ENCODE measurements around the gene DVL1.

The DVL1 gene

GRCh38 chr1:1337793-1338147, 11.4 kb downstream of the DVL1 start:
- peaks cover 4% of the 10 kb centered on the region for H3K36me3 ChIP-seq (ENCODE audit: control insufficient read depth, insufficient read depth, low read length)
- no peak overlapping the region for H3K4me3 ChIP-seq (replicated peaks; ENCODE audit: low read depth, low read length)
- no peaks in the 10 kb centered on the region for H3K27me3 ChIP-seq (replicated peaks; ENCODE audit: control insufficient read depth, insufficient read depth, low read length)
- DNase-seq (ENCODE audit: extremely low read depth, insufficient read length), result no peak
- TF ChIP-seq CTCF (IDR thresholded peaks at IDR 0.05; ENCODE audit: insufficient read depth, low read length, poor library complexity, severe bottlenecking), result no peak

GRCh38 chr1:1336931-1337792, 12.1 kb downstream of the DVL1 start:
- peaks cover 4% of the 10 kb centered on the region for H3K36me3 ChIP-seq (ENCODE audit: control insufficient read depth, insufficient read depth, low read length)
- no peak overlapping the region for H3K4me3 ChIP-seq (replicated peaks; ENCODE audit: low read depth, low read length)
- H3K27me3 ChIP-seq (replicated peaks; ENCODE audit: control insufficient read depth, insufficient read depth, low read length), result no peaks in the 10 kb centered on the region
- no peak for TF ChIP-seq CTCF (IDR thresholded peaks at IDR 0.05; ENCODE audit: insufficient read depth, low read length, poor library complexity, severe bottlenecking)
- no peak for DNase-seq (ENCODE audit: extremely low read depth, insufficient read length)

GRCh38 chr1:1336446-1336845, 12.8 kb downstream of the DVL1 start:
- peaks cover 4% of the 10 kb centered on the region for H3K36me3 ChIP-seq (ENCODE audit: control insufficient read depth, insufficient read depth, low read length)
- no peak overlapping the region for H3K4me3 ChIP-seq (replicated peaks; ENCODE audit: low read depth, low read length)
- TF ChIP-seq CTCF (IDR thresholded peaks at IDR 0.05; ENCODE audit: insufficient read depth, low read length, poor library complexity, severe bottlenecking), result no peak
- no peaks in the 10 kb centered on the region for H3K27me3 ChIP-seq (replicated peaks; ENCODE audit: control insufficient read depth, insufficient read depth, low read length)
- DNase-seq (ENCODE audit: extremely low read depth, insufficient read length), result no peak

GRCh38 chr1:1335792-1336248, 13.4 kb downstream of the DVL1 start:
- DNase-seq (ENCODE audit: extremely low read depth, insufficient read length), result no peak
- H3K27me3 ChIP-seq (replicated peaks; ENCODE audit: control insufficient read depth, insufficient read depth, low read length), result no peaks in the 10 kb centered on the region
- no peak overlapping the region for H3K4me3 ChIP-seq (replicated peaks; ENCODE audit: low read depth, low read length)
- no peak for TF ChIP-seq CTCF (IDR thresholded peaks at IDR 0.05; ENCODE audit: insufficient read depth, low read length, poor library complexity, severe bottlenecking)
- no peaks in the 10 kb centered on the region; the same call in none of the 2 replicates for H3K36me3 ChIP-seq (ENCODE audit: control insufficient read depth, insufficient read depth, low read length)

- no peak for DNase-seq (ENCODE audit: extremely low read depth, insufficient read length)
- no peak for TF ChIP-seq CTCF (IDR thresholded peaks at IDR 0.05; ENCODE audit: insufficient read depth, low read length, poor library complexity, severe bottlenecking)
- H3K36me3 ChIP-seq (ENCODE audit: control insufficient read depth, insufficient read depth, low read length), result no peaks in the 10 kb centered on the region; the same call in none of the 2 replicates
- no peaks in the 10 kb centered on the region for H3K27me3 ChIP-seq (replicated peaks; ENCODE audit: control insufficient read depth, insufficient read depth, low read length)
- no peak overlapping the region for H3K4me3 ChIP-seq (replicated peaks; ENCODE audit: low read depth, low read length)
These were observed 13.9 kb downstream of the DVL1 start for GRCh38 chr1:1335283-1335682.
